Breast epithelium (tissue), 4 donors: Measurements from ENCODE around the gene PAAF1. TPM values are rescaled to one million over a fixed set of nuclear protein-coding genes. Genes with fewer than 3 reads are reported as not detected.
"Not testable (repeated sequence)": the region's sequence is repeated elsewhere in the genome, so short reads cannot be mapped to it uniquely, and the experiment has no call there.

ENCODE experiments used
- DNase-seq, 2 donors: peaks; one replicate each; pipeline ENCODE4 v3.0.0-alpha.2; 2019; ENCODE audit warnings: low spot score in 2 of 2
- H3K27ac ChIP-seq, 2 donors: fragments of 200-600 bp; sonication (generic) in 1 of 2; one replicate each; pipeline ENCODE4 v1.5.1; 2016 to 2019; ENCODE audit warnings: mild to moderate bottlenecking in 1 of 2
- H3K27me3 ChIP-seq, 2 donors: fragments of 200-600 bp; sonication (generic) in 1 of 2; one replicate each; pipeline versions ENCODE4 v1.5.1 to v1.6.0; 2017 to 2019; ENCODE audit warnings: control low read depth in 1 of 2, mild to moderate bottlenecking in 1 of 2
- H3K36me3 ChIP-seq: fragments of 200-600 bp; one replicate; pipeline ENCODE4 v1.5.1; 2019
- H3K4me1 ChIP-seq, 2 donors: fragments of 200-600 bp; sonication (generic); one replicate each; pipeline ENCODE4 v1.5.1; 2016 to 2019; ENCODE audit warnings: control low read depth in 1 of 2
- H3K4me3 ChIP-seq, 3 donors: fragments of 200-600 bp; sonication (generic); 1 replicate in 2 of 3; 2 replicates in 1 of 3; pipeline ENCODE4 v1.5.1; 2016 to 2019; ENCODE audit warnings: mild to moderate bottlenecking in 3 of 3, moderate library complexity in 2 of 3
- H3K9me3 ChIP-seq, 2 donors: fragments of 200-600 bp; sonication (generic) in 1 of 2; one replicate each; pipeline ENCODE4 v1.5.1; 2016 to 2019; ENCODE audit warnings: control low read depth in 1 of 2
- CTCF ChIP-seq, 3 donors: fragments of 450-650 bp; IDR thresholded peaks; one replicate each; pipeline ENCODE4 v1.5.1; 2016 to 2017; ENCODE audit warnings: antibody characterized with exemption in 3 of 3, mild to moderate bottlenecking in 3 of 3, moderate library complexity in 3 of 3
- POLR2A ChIP-seq: fragments of 450-650 bp; IDR thresholded peaks from one replicate; pipeline ENCODE4 v1.6.1; 2016; ENCODE audit warnings: antibody characterized with exemption, mild to moderate bottlenecking, moderate library complexity
- POLR2AphosphoS5 ChIP-seq, 3 donors: sonication (generic); formaldehyde crosslinking; IDR thresholded peaks; one replicate each; pipeline ENCODE4 v1.6.1; 2017; ENCODE audit warnings: antibody characterized with exemption in 3 of 3
- intact Hi-C: fragments of 100-400 bp; cut with DNase I; formaldehyde crosslinking; loops from one replicate; pipeline ENCODE4 v1.15.1; 2023; ENCODE audit warnings: low total_unique reads
- total RNA-seq, 3 donors: library from RNA; depleted of rRNA; stranded (reverse); fragments of >200 nt; gene quantifications; one replicate each; pipeline ENCODE4 v1.1.0, GENCODE V29; 2016

The PAAF1 gene
- total RNA-seq, 3 donors from 2014 or later = 8.5 to 19.0 (median 9.5) TPM

GRCh38 chr11:73931951-73932350, 55.2 kb downstream of the PAAF1 start:
- H3K36me3 ChIP-seq = peaks cover 5% of the 10 kb centered on the region

GRCh38 chr11:73932781-73933180, 56.0 kb downstream of the PAAF1 start:
- Histone ChIP-seq H3K4me3 (no peak overlapping the region), H3K9me3 (no peaks in the 10 kb centered on the region), H3K27me3 (no peaks in the 10 kb centered on the region), H3K36me3 (peaks cover 3% of the 10 kb centered on the region), H3K27ac (no peak overlapping the region), H3K4me1 (no peaks in the 10 kb centered on the region)
- intact Hi-C loops = no loop called here
- no peak for DNase-seq
- TF ChIP-seq POLR2A (no peak), CTCF (IDR thresholded peaks at IDR 0.05) (no peak), POLR2AphosphoS5 (IDR thresholded peaks at IDR 0.05) (no peak)

More at GRCh38 chr11:73931951-73932350, 55.2 kb downstream of the PAAF1 start:
- Histone ChIP-seq H3K4me1 (no peaks in the 10 kb centered on the region), H3K9me3 (no peaks in the 10 kb centered on the region), H3K4me3 (no peak overlapping the region), H3K27me3 (no peaks in the 10 kb centered on the region), H3K27ac (no peak overlapping the region)
- intact Hi-C loops = no loop called here
- TF ChIP-seq CTCF (IDR thresholded peaks at IDR 0.05) (no peak), POLR2AphosphoS5 (IDR thresholded peaks at IDR 0.05) (no peak), POLR2A (no peak)
- no peak for DNase-seq

GRCh38 chr11:73936047-73936446, 59.2 kb downstream of the PAAF1 start:
- intact Hi-C loops, H3K4me1 ChIP-seq, H3K36me3 ChIP-seq, DNase-seq, H3K4me3 ChIP-seq, H3K27ac ChIP-seq, H3K27me3 ChIP-seq, H3K9me3 ChIP-seq: not testable (repeated sequence)

GRCh38 chr11:73939096-73939495, 62.3 kb downstream of the PAAF1 start:
- Histone ChIP-seq H3K36me3 (no peaks in the 10 kb centered on the region), H3K4me3 (no peak overlapping the region), H3K27me3 (no peaks in the 10 kb centered on the region), H3K9me3 (no peaks in the 10 kb centered on the region), H3K4me1 (no peaks in the 10 kb centered on the region), H3K27ac (no peak overlapping the region)
- no peak for DNase-seq
- intact Hi-C loops = no loop called here
- TF ChIP-seq CTCF (IDR thresholded peaks at IDR 0.05) (no peak), POLR2A (no peak), POLR2AphosphoS5 (IDR thresholded peaks at IDR 0.05) (no peak)

- TF ChIP-seq POLR2A (no peak), CTCF (IDR thresholded peaks at IDR 0.05) (no peak), POLR2AphosphoS5 (IDR thresholded peaks at IDR 0.05) (no peak)
- Histone ChIP-seq H3K9me3 (no peaks in the 10 kb centered on the region), H3K4me1 (no peaks in the 10 kb centered on the region), H3K4me3 (no peak overlapping the region), H3K27me3 (no peaks in the 10 kb centered on the region), H3K36me3 (no peaks in the 10 kb centered on the region), H3K27ac (no peak overlapping the region)
- no peak for DNase-seq
- intact Hi-C loops = no loop called here
These were observed 64.2 kb downstream of the PAAF1 start for GRCh38 chr11:73940801-73941570.
